GM10248 (cell line): ENCODE measurements around the gene ZNF429.
"Not testable (repeated sequence)": the region's sequence is repeated elsewhere in the genome, so short reads cannot be mapped to it uniquely, and the experiment has no call there.

Experiments
- CTCF ChIA-PET: fragments of 300-600 bp; sonication (Branson Sonifier 250); formaldehyde crosslinking; extraction: SDS; loops from one replicate; lab custom pipeline; 2021; ENCODE audit warnings: antibody characterized with exemption; lab: Yijun Ruan, JAX
- POLR2A ChIA-PET: fragments of 350-650 bp; sonication (Branson Sonifier 250); formaldehyde crosslinking; extraction: SDS; loops from one replicate; lab custom pipeline; 2020; ENCODE audit warnings: antibody characterized with exemption; lab: Yijun Ruan, JAX
- DNase-seq: peaks from one replicate; pipeline ENCODE4 v3.0.0; 2012; ENCODE audit errors: extremely low spot score
- CTCF ChIP-seq: IDR thresholded peaks from 2 replicates; pipeline ENCODE4 v1.5.1; 2012; ENCODE audit warnings: mild to moderate bottlenecking, low read depth; ENCODE audit errors: extremely low read depth, missing control alignments, control extremely low read depth

Gene ZNF429

DNA sequence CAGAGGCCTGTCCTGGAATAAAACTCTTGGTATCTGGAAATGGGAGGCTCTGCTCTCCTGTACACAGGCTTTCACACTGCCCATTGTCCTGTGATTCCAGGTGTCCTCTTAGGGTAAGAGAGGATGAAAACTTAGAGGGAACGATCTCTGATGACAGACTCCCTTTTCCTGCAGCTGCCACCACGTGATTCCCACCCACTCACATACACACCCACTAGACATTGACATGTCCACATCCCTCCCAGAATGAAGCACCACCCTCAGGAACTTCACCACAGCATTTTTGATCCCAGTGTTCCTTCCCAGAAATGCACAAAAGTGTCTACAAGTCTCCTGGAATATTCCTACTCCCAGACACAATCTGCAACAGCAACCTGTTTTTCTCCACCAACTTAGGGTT is 8.2 kb downstream of the ZNF429 start:
- POLR2A ChIA-PET, result no interaction called here
- no peak for TF ChIP-seq CTCF
- CTCF ChIA-PET, result no interaction called here
- DNase-seq, result no peak

DNA sequence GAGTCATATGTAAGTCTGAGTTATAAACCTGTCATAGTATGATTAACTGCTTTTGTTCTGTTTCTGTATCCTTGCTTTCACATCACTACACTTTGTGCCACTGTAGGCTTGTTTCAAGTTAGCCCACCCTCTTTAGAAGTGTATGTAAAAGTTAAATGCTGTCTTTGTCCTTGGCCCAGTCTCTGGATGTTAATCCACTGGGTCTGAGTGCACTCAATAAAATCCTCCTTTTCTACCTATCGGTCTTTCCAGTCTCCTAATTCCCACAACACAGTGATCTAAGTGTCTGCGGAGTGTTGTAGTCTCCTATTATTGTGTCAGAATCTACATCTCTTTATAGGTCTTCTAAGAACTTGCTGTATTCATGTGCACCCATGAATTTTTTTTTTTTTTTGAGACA is 14.1 kb downstream of the ZNF429 start:
- POLR2A ChIA-PET, result no interaction called here

GRCh38 chr19:21532904-21533303 is 27.5 kb downstream of the ZNF429 start:
- no peak for DNase-seq
- ChIA-PET CTCF (interaction anchor here (0.9 kb wide), 1 partner anchor 10 kb away, joined by 3 read pairs; no protein-coding TSS in a partner anchor), POLR2A (no interaction called here)
- TF ChIP-seq CTCF, result no peak

More for the DNA sequence above, 14.1 kb downstream of the ZNF429 start:
- DNase-seq, result no peak
- no peak for TF ChIP-seq CTCF
- CTCF ChIA-PET, result no interaction called here

DNA sequence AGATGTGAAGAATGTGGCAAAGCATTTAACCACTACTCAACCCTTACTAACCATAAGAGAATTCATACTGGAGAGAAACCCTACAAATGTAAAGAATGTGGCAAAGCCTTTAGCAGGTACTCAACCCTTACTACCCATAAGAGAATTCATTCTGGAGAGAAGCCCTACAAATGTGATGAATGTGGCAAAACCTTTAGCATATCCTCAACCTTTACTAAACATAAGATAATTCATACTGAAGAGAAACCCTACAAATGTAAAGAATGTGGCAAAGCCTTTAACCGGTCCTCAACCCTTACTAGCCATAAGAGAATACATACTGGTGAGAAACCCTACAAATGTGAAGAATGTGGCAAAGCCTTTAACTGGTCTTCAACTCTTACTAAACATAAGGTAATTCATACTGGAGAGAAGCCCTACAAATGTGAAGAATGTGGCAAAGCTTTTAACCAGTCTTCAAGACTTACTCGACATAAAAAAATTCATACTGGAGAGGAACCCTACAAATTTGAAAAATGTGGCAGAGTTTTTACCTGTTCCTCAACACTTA is 31.4 kb downstream of the ZNF429 start:
- DNase-seq, POLR2A ChIA-PET, CTCF ChIA-PET: not testable (repeated sequence)

DNA sequence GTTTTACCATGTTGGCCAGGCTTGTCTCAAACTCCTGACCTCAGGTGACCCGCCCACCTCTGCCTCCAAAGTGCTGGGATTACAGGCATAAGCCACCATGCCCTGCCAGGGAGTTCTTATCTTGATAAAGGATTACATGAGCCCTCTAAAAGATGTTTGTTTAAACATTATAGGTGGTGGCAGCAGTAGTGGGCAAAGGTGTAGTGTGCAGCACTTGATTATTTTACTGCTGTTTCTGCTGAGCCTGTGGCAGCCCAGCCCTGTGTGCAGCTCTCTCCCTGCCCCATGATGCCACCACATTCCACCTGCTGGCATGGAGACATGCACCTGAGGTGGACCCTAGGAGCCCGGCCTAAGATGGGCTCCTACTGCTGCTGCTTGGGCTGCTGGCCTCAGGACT is 54.0 kb downstream of the ZNF429 start:
- no peak for TF ChIP-seq CTCF
- ChIA-PET POLR2A (no interaction called here), CTCF (no interaction called here)
- no peak for DNase-seq

DNA sequence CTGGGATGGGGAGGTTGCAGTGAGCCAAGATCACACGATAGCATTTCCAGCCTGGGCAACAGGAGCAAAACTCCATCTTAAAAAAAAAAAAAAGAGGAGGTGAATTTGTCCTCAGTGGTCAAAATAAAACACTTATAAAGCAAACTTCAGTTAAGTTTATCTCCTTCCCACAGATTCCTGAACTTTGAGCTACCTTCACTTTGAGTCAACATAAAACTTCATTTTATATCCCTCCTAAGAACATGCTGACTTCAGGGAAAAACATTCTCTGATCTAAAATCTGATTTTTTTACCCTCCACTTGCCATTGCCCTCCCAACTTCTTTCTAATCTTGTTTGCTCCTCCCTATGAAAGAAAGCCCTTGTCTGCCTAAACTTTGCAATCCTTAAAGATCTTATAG is 59.0 kb downstream of the ZNF429 start:
- CTCF ChIA-PET, result no interaction called here
- POLR2A ChIA-PET, result no interaction called here
- no peak for DNase-seq
- no peak for TF ChIP-seq CTCF

- DNase-seq, result no peak
- ChIA-PET POLR2A (no interaction called here), CTCF (no interaction called here)
- no peak for TF ChIP-seq CTCF
Observed at GRCh38 chr19:21566073-21566472, 60.7 kb downstream of the ZNF429 start.

- DNase-seq, CTCF ChIA-PET, POLR2A ChIA-PET: not testable (repeated sequence)
Observed at GRCh38 chr19:21567806-21568205, 62.4 kb downstream of the ZNF429 start.
